GM18858 (cell line): ENCODE results near the gene GSE1.

Source experiments
- ATAC-seq: cut with Tn5 transposase; IDR thresholded peaks from one replicate; pipeline ENCODE4 v1.9.1; 2021; ENCODE audit not compliant: unreplicated experiment

Gene GSE1

GRCh38 chr16:85605051-85605911 lies 7.8 kb upstream of the GSE1 start:
- no peak for ATAC-seq

DNA sequence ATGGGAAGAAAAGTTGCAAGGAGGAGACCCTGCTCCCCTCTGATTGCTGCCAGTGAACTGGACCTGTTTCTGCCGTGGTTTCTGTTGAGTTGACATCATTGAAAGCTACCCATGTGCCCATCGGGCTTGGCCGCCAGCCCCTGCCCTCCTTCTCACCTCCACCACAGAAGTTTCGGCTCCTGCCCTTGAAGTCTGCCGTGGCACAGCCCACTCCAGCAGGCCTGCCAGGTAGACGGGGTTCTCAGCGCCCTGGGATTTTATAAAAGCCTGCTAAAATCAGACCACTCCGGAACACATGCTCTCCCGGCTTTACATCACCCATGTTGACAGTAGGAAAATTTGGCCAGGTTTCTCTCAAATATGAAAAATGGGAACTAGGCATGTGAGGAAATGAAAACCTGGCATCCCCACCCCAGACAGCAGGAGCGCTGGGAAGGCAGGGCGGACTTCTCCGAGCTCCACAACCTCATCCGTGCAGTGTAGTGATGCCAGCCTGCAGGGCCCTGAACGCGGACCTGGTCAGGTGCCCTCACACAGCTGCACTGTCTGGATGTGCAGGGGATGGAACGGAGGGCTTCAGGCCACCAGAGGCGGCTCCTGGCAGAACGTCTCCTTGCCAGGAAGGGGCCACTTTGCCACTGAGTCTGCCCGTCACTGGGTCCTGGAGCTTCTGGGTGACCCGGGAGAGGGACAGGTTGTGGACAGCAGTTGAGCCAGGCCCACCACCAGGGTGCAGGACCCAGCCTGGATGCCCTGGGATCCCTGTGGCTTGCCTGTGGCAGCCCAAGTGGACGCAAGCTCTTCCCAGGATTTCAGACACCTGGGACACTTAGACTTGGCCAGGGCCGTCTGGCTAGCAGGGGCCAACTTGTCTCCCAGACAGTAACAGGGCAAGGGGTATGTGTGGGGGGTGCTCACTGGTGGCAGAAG lies 6.9 kb upstream of the GSE1 start:
- no peak for ATAC-seq

GRCh38 chr16:85606904-85607303 lies 6.2 kb upstream of the GSE1 start:
- no peak for ATAC-seq

- ATAC-seq, result no peak
These were observed 5.8 kb upstream of the GSE1 start for GRCh38 chr16:85607321-85607765.

DNA sequence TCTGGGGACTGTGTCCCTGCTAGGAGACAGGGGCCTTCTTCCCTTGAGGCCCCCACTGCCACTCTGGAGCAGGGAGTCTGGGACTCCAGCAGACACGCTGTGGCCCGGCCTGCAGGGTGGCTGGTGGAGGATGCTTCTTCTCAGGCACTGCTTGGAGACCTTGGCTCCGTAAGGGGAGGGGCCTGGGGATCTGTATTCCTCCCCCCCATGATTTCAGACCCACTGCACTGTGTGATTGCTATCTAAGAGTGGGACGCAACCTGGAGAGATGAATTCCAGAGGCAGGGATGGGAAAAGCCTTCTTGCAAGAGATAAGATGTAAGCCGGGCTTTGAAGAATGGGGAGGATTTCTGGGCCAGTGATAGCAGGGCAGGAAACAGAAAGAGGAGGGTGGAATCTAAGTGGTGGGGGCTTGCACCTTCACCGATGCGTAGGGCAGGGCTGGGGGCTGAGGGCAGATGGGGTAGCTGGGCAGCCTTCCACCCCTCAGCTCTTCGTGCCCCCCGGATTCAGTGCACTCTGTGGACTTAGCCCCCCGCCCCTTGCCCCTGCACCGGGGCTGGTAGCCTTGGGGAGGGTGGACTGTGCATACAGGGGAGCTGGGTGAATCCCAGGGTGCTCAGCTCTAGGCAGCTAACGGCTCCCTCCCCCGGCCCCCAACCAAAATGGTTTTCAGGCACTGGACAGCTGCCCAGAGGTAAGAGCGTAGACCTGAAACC lies 5.2 kb upstream of the GSE1 start:
- no peak for ATAC-seq

DNA sequence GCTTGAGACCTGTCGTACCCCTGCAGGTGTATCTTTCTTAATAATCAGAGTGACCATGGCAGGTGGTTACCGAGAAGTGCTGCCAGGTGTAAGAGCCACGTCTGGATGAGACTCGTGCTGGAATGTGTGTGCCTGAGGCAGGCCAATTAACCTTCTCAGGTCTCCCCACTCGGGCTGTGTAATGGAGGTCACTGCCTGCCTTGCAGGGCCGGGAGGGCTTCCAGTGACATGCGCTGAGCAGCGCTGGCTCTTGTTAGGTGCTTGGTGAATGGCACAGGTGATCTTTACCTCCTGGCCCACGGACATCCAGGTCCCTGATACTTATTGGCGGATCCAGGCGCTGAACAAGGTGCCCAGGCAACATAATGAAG lies 4.6 kb upstream of the GSE1 start:
- no peak for ATAC-seq

- ATAC-seq, result no peak
These were observed 4.2 kb upstream of the GSE1 start for GRCh38 chr16:85608887-85609286.

- ATAC-seq, result no peak
These were observed 3.6 kb upstream of the GSE1 start for GRCh38 chr16:85609539-85609938.

DNA sequence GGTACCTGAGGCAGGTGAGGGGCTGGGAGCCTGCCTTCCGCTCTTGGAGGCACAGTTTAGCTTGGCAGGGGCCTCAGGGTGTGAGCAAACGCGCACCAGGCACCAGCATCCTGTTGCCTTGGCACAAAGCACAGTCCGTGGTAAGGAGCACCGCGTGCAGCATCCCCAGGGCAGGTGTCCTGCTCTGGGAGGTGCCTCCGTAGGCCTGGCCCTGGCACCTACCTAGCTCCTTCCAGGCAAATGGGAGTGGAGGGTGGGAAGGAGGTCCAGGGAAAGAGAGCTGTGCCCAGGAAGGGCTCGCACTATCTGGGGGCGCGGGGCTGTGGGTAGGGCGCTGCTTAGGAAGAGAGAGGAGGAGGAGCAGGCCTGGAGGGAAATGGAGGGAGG lies 3.1 kb upstream of the GSE1 start:
- ATAC-seq, result no peak

DNA sequence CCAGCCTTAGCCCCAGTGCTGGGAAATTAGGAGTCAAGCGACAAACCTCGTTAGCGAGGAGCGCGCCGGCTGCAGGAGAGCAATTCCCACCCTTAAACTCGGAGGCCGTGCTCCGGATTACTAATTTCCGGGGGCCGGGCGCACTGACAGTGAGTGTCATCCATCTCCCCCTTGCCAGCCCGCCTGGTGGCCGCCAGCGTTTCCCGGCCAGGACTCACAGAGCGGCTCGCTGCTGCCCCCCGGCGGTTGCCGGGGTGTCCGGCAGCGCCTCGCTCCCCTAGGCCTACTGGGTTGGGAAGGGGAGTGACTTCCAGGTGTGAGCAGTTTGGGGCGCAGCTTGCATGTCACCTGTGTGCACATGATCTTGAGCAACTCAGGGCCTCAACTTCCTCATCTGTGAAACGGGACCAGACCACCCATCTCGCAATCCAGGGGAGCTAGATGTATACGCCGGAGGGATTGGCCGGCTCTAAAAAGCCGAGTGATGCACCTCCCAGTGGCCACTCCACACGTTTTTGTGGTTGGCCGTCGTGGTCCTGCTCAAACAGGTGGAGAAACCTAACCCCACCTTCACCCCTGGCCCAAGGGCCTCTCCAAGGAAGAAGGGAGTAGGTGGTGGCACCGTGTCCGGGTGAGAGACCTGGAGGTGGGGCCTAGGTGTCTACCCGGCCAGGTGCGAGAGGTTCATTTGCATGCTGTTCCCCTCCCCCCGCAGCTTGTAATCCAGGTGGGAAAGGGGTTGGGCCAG lies 2.5 kb upstream of the GSE1 start:
- ATAC-seq, result peak; percentile 31

DNA sequence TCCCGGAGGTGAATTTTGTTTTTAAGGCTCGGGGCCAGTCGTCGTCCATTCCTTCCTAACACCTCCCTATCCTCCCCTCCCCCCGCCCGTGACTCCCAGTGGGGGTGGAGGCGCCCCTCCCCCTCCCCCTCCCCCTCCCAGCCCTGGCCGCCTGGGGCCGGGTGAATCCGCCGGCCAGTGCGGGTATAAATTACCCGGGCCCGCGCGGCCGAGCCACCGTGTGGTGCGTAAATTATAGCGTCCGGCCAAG lies 2.0 kb upstream of the GSE1 start:
- ATAC-seq, result no peak

DNA sequence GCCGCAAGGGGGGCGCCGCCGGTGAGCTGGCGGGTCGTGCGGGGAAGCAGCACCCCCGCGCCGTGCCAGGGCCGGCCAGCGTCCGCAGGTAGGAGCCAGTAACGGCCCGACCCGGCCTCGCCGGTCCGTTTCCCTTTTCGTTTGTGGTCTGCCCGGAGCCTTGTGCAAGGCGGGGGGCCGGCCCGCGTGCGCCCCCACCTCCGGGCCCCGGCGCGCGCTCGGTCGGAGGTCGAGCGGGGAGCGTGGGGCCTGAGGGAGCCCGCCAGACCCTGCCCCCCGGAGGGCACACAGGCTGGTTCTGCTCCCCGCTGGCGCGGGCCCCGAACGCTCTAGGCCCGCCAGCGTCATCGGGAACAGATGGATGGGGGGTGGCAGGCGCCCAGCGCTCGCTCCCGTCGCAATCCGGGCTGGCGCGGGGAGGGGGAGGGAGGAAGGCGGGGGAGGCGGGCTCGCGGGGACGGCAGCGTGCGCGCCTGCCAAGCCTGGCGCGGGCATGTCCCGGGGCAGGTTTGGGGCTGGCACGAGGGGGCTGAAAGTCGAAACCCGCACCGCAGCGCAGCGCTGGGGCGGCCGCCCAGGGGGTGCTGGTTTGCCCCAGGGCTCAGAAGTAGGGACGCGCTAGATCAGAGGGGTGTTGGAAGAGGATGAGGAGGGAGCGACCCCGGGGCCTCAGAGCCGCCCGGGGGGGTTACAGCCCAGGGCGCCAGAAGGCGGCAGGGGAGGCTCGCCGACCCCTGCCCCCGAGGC lies 1.5 kb upstream of the GSE1 start:
- no peak for ATAC-seq

- ATAC-seq, result no peak
These were observed 826 bp upstream of the GSE1 start for GRCh38 chr16:85612191-85612800.

DNA sequence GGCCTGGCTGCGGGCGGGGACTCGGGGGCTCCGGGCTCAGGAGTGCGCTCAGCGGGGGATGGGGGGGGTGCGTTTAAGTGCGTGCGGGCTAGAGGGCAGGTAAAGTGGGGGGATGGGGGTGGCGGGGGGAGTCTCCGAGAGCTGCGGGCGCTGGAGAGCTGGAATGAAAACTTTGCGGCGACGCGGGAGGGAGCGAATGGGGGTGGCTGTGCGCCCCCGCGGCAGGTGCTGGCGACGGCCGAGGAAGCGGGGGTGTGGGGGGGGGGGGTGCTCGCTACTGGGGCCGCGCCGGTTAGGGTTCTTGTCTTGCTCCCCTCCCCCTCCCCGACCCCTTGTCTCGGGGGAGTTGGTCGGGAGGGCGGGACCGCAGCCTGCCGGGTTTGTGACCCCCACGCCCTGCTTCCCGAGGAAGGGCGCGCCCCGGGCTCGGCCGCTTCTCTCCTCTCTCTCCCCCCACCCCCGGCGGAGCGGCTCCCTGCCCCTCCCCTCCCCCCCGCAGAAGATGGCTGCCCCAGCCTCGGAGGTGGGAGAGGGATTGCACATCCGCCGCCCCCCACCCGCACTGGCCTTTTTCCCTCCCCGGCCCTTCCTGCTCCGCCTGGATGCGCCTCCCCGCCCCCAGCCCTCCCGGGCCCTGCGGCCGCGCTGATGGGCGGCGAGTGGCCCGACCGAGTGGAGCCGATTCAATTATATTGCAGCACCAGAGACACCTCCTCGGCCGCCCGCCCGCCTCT lies 649 bp downstream of the GSE1 start:
- ATAC-seq, result no peak

GRCh38 chr16:85614338-85615013 lies 1.4 kb downstream of the GSE1 start:
- no peak for ATAC-seq

- no peak for ATAC-seq
These were observed 2.1 kb downstream of the GSE1 start for GRCh38 chr16:85615014-85615851.

- ATAC-seq, result no peak
These were observed 2.9 kb downstream of the GSE1 start for GRCh38 chr16:85615852-85616606.
